T-helper 17 cell (primary cell): ENCODE data around the gene TANGO6. TPM values are rescaled to one million over a fixed set of nuclear protein-coding genes. Genes with fewer than 3 reads are reported as not detected.
"Not testable (repeated sequence)": the region's sequence is repeated elsewhere in the genome, so short reads cannot be mapped to it uniquely, and the experiment has no call there.

Experiments used
- ATAC-seq: fragments of 150-1000 bp; cut with Tn5 transposase; 2 replicates; pipeline ENCODE4 v1.10.0; 2021; ENCODE audit warnings: mild to moderate bottlenecking, moderate library complexity
- DNase-seq, 3 donors: peaks; one replicate each; pipeline versions ENCODE4 v3.0.0 to v3.0.0-alpha.2; 2020 to 2021
- H3K9me3 ChIP-seq: one replicate; pipeline ENCODE4 v1.7.0; 2013; ENCODE audit warnings: low read length, mild to moderate bottlenecking; ENCODE audit not compliant: control insufficient read depth, poor library complexity, severe bottlenecking
- H3K27ac Mint-ChIP-seq: one replicate; pipeline ENCODE4 v1.8.0; 2022; ENCODE audit warnings: mild to moderate bottlenecking, moderate library complexity, mixed read lengths
- H3K27me3 Mint-ChIP-seq: one replicate; pipeline ENCODE4 v1.8.0; 2022; ENCODE audit warnings: mixed read lengths
- H3K36me3 Mint-ChIP-seq: one replicate; pipeline ENCODE4 v1.8.0; 2022; ENCODE audit warnings: low read depth, mixed read lengths
- H3K4me1 Mint-ChIP-seq: one replicate; pipeline ENCODE4 v1.8.0; 2022; ENCODE audit warnings: mild to moderate bottlenecking, mixed read lengths
- H3K4me3 Mint-ChIP-seq: one replicate; pipeline ENCODE4 v1.8.0; 2022; ENCODE audit warnings: mild to moderate bottlenecking, moderate library complexity, mixed read lengths
- total RNA-seq, 4 donors: library from RNA in 2 of 4; stranded (reverse) in 2 of 4; gene quantifications; one replicate each; pipeline ENCODE4 v1.2.3 and lab custom pipeline; 2022 to 2026

Gene TANGO6
- total RNA-seq, 2 donors from 2014 or later = 21.2 to 24.2 TPM

GRCh38 chr16:68839831-68840230 lies 3.5 kb upstream of the TANGO6 start:
- Mint-ChIP-seq H3K4me3 (no peak overlapping the region), H3K36me3 (no peaks in the 10 kb centered on the region), H3K27ac (no peak overlapping the region), H3K4me1 (peaks cover 13% of the 10 kb centered on the region), H3K27me3 (peaks cover 2% of the 10 kb centered on the region)
- no peak for ATAC-seq
- no peak for DNase-seq
- no peaks in the 10 kb centered on the region for H3K9me3 ChIP-seq

- not testable (repeated sequence) for ATAC-seq, DNase-seq, H3K36me3 Mint-ChIP-seq, H3K9me3 ChIP-seq, H3K27me3 Mint-ChIP-seq
- peak overlapping the region; percentile 96 for H3K4me3 Mint-ChIP-seq
- H3K4me1 Mint-ChIP-seq = peaks cover 25% of the 10 kb centered on the region
- H3K27ac Mint-ChIP-seq = peak overlapping the region; percentile 92
Measured at GRCh38 chr16:68842964-68843481, 308 bp upstream of the TANGO6 start.

- no peaks in the 10 kb centered on the region for H3K9me3 ChIP-seq
- no peak for ATAC-seq
- H3K27ac Mint-ChIP-seq = peak overlapping the region; percentile 92
- H3K4me1 Mint-ChIP-seq = peaks cover 25% of the 10 kb centered on the region
- no peaks in the 10 kb centered on the region for H3K27me3 Mint-ChIP-seq
- peak overlapping the region; percentile 96 for H3K4me3 Mint-ChIP-seq
- DNase-seq = no peak
- H3K36me3 Mint-ChIP-seq = no peaks in the 10 kb centered on the region
Measured at GRCh38 chr16:68844211-68844564, 857 bp downstream of the TANGO6 start.

GRCh38 chr16:68848786-68849185 lies 5.5 kb downstream of the TANGO6 start:
- H3K27me3 Mint-ChIP-seq = no peaks in the 10 kb centered on the region

GRCh38 chr16:68850481-68850880 lies 7.2 kb downstream of the TANGO6 start:
- no peak for DNase-seq
- Mint-ChIP-seq H3K36me3 (no peaks in the 10 kb centered on the region), H3K4me1 (peaks cover 13% of the 10 kb centered on the region), H3K27ac (no peak overlapping the region), H3K4me3 (no peak overlapping the region), H3K27me3 (no peaks in the 10 kb centered on the region)
- no peak for ATAC-seq
- H3K9me3 ChIP-seq = no peaks in the 10 kb centered on the region

More at GRCh38 chr16:68848786-68849185, 5.5 kb downstream of the TANGO6 start:
- peaks cover 24% of the 10 kb centered on the region for H3K4me1 Mint-ChIP-seq
- H3K9me3 ChIP-seq = no peaks in the 10 kb centered on the region
- ATAC-seq = no peak
- H3K27ac Mint-ChIP-seq = no peak overlapping the region
- DNase-seq = no peak
- no peaks in the 10 kb centered on the region for H3K36me3 Mint-ChIP-seq
- no peak overlapping the region for H3K4me3 Mint-ChIP-seq

- H3K9me3 ChIP-seq = no peaks in the 10 kb centered on the region
- ATAC-seq (no peak), DNase-seq (no peak)
- no peaks in the 10 kb centered on the region for H3K27me3 Mint-ChIP-seq
- no peak overlapping the region for H3K4me3 Mint-ChIP-seq
- no peak overlapping the region for H3K27ac Mint-ChIP-seq
- H3K36me3 Mint-ChIP-seq = no peaks in the 10 kb centered on the region
- peaks cover 16% of the 10 kb centered on the region for H3K4me1 Mint-ChIP-seq
Measured at GRCh38 chr16:68851601-68852000, 8.3 kb downstream of the TANGO6 start.

- no peak for ATAC-seq
- no peaks in the 10 kb centered on the region for H3K9me3 ChIP-seq
- Mint-ChIP-seq H3K36me3 (peaks cover 10% of the 10 kb centered on the region), H3K27me3 (no peaks in the 10 kb centered on the region), H3K4me1 (peaks cover 17% of the 10 kb centered on the region), H3K4me3 (no peak overlapping the region), H3K27ac (no peak overlapping the region)
- no peak for DNase-seq
Measured at GRCh38 chr16:68857479-68857878, 14.1 kb downstream of the TANGO6 start.

GRCh38 chr16:68859828-68860227 lies 16.5 kb downstream of the TANGO6 start:
- no peak overlapping the region for H3K4me3 Mint-ChIP-seq
- peaks cover 17% of the 10 kb centered on the region for H3K4me1 Mint-ChIP-seq
- ATAC-seq (no peak), DNase-seq (no peak)
- no peaks in the 10 kb centered on the region for H3K9me3 ChIP-seq
- no peaks in the 10 kb centered on the region for H3K27me3 Mint-ChIP-seq
- no peak overlapping the region for H3K27ac Mint-ChIP-seq
- H3K36me3 Mint-ChIP-seq = peaks cover 10% of the 10 kb centered on the region

GRCh38 chr16:68860978-68861892 lies 17.9 kb downstream of the TANGO6 start:
- no peak for DNase-seq
- Mint-ChIP-seq H3K27ac (peak overlapping the region; percentile 51), H3K27me3 (no peaks in the 10 kb centered on the region), H3K4me1 (peaks cover 14% of the 10 kb centered on the region), H3K36me3 (peaks cover 10% of the 10 kb centered on the region), H3K4me3 (no peak overlapping the region)
- no peak for ATAC-seq
- H3K9me3 ChIP-seq = no peaks in the 10 kb centered on the region

- Mint-ChIP-seq H3K27ac (no peak overlapping the region), H3K4me1 (peaks cover 8% of the 10 kb centered on the region), H3K36me3 (peaks cover 8% of the 10 kb centered on the region), H3K4me3 (no peak overlapping the region), H3K27me3 (no peaks in the 10 kb centered on the region)
- no peak for DNase-seq
- no peak for ATAC-seq
- H3K9me3 ChIP-seq = no peaks in the 10 kb centered on the region
Measured at GRCh38 chr16:68866933-68867332, 23.6 kb downstream of the TANGO6 start.

- peak overlapping the region; percentile 61 for H3K27ac Mint-ChIP-seq
- ATAC-seq = no peak
- H3K4me3 Mint-ChIP-seq = no peak overlapping the region
- DNase-seq = no peak
- peaks cover 10% of the 10 kb centered on the region for H3K36me3 Mint-ChIP-seq
- peaks cover 11% of the 10 kb centered on the region for H3K4me1 Mint-ChIP-seq
- H3K9me3 ChIP-seq = no peaks in the 10 kb centered on the region
- H3K27me3 Mint-ChIP-seq = no peaks in the 10 kb centered on the region
Measured at GRCh38 chr16:68869492-68870088, 26.3 kb downstream of the TANGO6 start.

GRCh38 chr16:68873635-68874471 lies 30.5 kb downstream of the TANGO6 start:
- ATAC-seq (no peak), DNase-seq (no peak)
- no peaks in the 10 kb centered on the region for H3K9me3 ChIP-seq
- Mint-ChIP-seq H3K4me1 (peaks cover 11% of the 10 kb centered on the region), H3K4me3 (no peak overlapping the region), H3K36me3 (peaks cover 16% of the 10 kb centered on the region), H3K27ac (peak overlapping the region; percentile 27), H3K27me3 (no peaks in the 10 kb centered on the region)

GRCh38 chr16:68875871-68876270 lies 32.5 kb downstream of the TANGO6 start:
- peaks cover 8% of the 10 kb centered on the region for H3K36me3 Mint-ChIP-seq
- peaks cover 4% of the 10 kb centered on the region for H3K4me1 Mint-ChIP-seq
- no peaks in the 10 kb centered on the region for H3K9me3 ChIP-seq
- DNase-seq (no peak), ATAC-seq (no peak)
- no peak overlapping the region for H3K27ac Mint-ChIP-seq
- no peaks in the 10 kb centered on the region for H3K27me3 Mint-ChIP-seq
- H3K4me3 Mint-ChIP-seq = no peak overlapping the region
